CD14-positive monocyte (primary cell): ENCODE results near the gene HOXD13. TPM values are rescaled to one million over a fixed set of nuclear protein-coding genes. Genes with fewer than 3 reads are reported as not detected.

ENCODE experiments used
- DNase-seq, 3 donors: peaks; one replicate each; pipeline ENCODE4 v3.0.0-alpha.2; 2011 to 2022
- H2AFZ ChIP-seq: 2 replicates; pipeline ENCODE4 v1.6.0; 2012; ENCODE audit warnings: mild to moderate bottlenecking, low read depth, low read length, inconsistent platforms; ENCODE audit not compliant: insufficient read depth, poor library complexity, severe bottlenecking
- H3K27ac ChIP-seq, 2 donors: 1 replicate in 1 of 2; 2 replicates in 1 of 2; pipeline ENCODE4 v1.5.1; 2012 to 2013; ENCODE audit warnings: low read length in 2 of 2, control low read depth in 1 of 2, inconsistent platforms in 1 of 2, low read depth in 1 of 2, mild to moderate bottlenecking in 1 of 2
- H3K27me3 ChIP-seq, 2 donors: one replicate each; pipeline versions ENCODE4 v1.6.0 to v1.6.1; 2011 to 2013; ENCODE audit warnings: low read length in 2 of 2; ENCODE audit not compliant: control insufficient read depth in 2 of 2, insufficient read depth in 2 of 2
- H3K36me3 ChIP-seq, 2 donors: replicated peaks in 1 of 2; 1 replicate in 1 of 2; 2 replicates in 1 of 2; pipeline versions ENCODE4 v1.5.1 to v1.6.1; 2012 to 2013; ENCODE audit warnings: low read length in 2 of 2, control low read depth in 1 of 2, inconsistent platforms in 1 of 2, mild to moderate bottlenecking in 1 of 2; ENCODE audit not compliant: insufficient read depth in 2 of 2, control insufficient read depth in 1 of 2
- H3K4me1 ChIP-seq, 2 donors: 1 replicate in 1 of 2; 2 replicates in 1 of 2; pipeline versions ENCODE4 v1.5.1 to v1.6.1; 2012 to 2013; ENCODE audit warnings: low read length in 2 of 2, control low read depth in 1 of 2, inconsistent platforms in 1 of 2, mild to moderate bottlenecking in 1 of 2, moderate library complexity in 1 of 2; ENCODE audit not compliant: insufficient read depth in 2 of 2, control insufficient read depth in 1 of 2
- H3K4me2 ChIP-seq: replicated peaks from 2 replicates; pipeline ENCODE3; 2012; ENCODE audit warnings: low read length, moderate library complexity, mild to moderate bottlenecking; ENCODE audit not compliant: poor library complexity, severe bottlenecking; ENCODE audit errors: extremely low read depth
- H3K4me3 ChIP-seq, 3 experiments: fragments of 200-600 bp in 1 of 3; sonication (generic) in 1 of 3; replicated peaks in 1 of 3; 1 replicate in 2 of 3; 2 replicates in 1 of 3; pipeline ENCODE4 v1.5.1; 2011 to 2013; ENCODE audit warnings: low read length in 3 of 3, mild to moderate bottlenecking in 3 of 3, control low read depth in 2 of 3, low read depth in 2 of 3, inconsistent platforms in 1 of 3, moderate library complexity in 1 of 3
- H3K79me2 ChIP-seq: 2 replicates; pipeline ENCODE4 v1.6.0; 2012; ENCODE audit warnings: mild to moderate bottlenecking, control low read depth, inconsistent platforms, low read length, moderate library complexity; ENCODE audit not compliant: insufficient read depth
- H3K9ac ChIP-seq: 2 replicates; pipeline ENCODE4 v1.6.0; 2017; ENCODE audit warnings: low read length, mild to moderate bottlenecking; ENCODE audit not compliant: insufficient read depth, poor library complexity, severe bottlenecking
- H3K9me3 ChIP-seq, 2 donors: replicated peaks in 1 of 2; 1 replicate in 1 of 2; 2 replicates in 1 of 2; pipeline versions ENCODE4 v1.5.1 to v1.6.1; 2012 to 2013; ENCODE audit warnings: low read length in 2 of 2, control low read depth in 1 of 2; ENCODE audit not compliant: control insufficient read depth in 1 of 2, insufficient read depth in 1 of 2
- H4K20me1 ChIP-seq: 2 replicates; pipeline ENCODE4 v1.6.0; 2012; ENCODE audit warnings: mild to moderate bottlenecking, low read length, control low read depth, moderate library complexity; ENCODE audit not compliant: insufficient read depth
- H3K27ac Mint-ChIP-seq, 7 donors: one replicate each; pipeline ENCODE4 v1.8.0; 2020; ENCODE audit warnings: mild to moderate bottlenecking in 7 of 7, mixed read lengths in 7 of 7, moderate library complexity in 6 of 7, inconsistent platforms in 2 of 7
- H3K27me3 Mint-ChIP-seq, 3 donors: one replicate each; pipeline ENCODE4 v1.8.0; 2021 to 2022; ENCODE audit warnings: low read depth in 3 of 3, mild to moderate bottlenecking in 3 of 3, mixed read lengths in 3 of 3, moderate library complexity in 3 of 3, inconsistent platforms in 1 of 3
- H3K36me3 Mint-ChIP-seq, 2 donors: one replicate each; pipeline ENCODE4 v1.8.0; 2020; ENCODE audit warnings: mixed read lengths in 2 of 2, inconsistent platforms in 1 of 2, mild to moderate bottlenecking in 1 of 2
- H3K4me1 Mint-ChIP-seq: one replicate; pipeline ENCODE4 v1.8.0; 2020; ENCODE audit warnings: mild to moderate bottlenecking, mixed read lengths
- H3K4me3 Mint-ChIP-seq, 2 donors: one replicate each; pipeline ENCODE4 v1.8.0; 2020; ENCODE audit warnings: mild to moderate bottlenecking in 2 of 2, mixed read lengths in 2 of 2, moderate library complexity in 1 of 2
- H3K9me3 Mint-ChIP-seq, 7 donors: one replicate each; pipeline ENCODE4 v1.8.0; 2020 to 2022; ENCODE audit warnings: mixed read lengths in 7 of 7, mild to moderate bottlenecking in 6 of 7, moderate library complexity in 6 of 7, inconsistent platforms in 2 of 7
- WGBS: methylation state at CpG from one replicate; pipeline ENCODE4 v1.1.5; 2013; ENCODE audit warnings: missing lambda C conversion rate; ENCODE audit not compliant: insufficient coverage; 5-methylcytosine and 5-hydroxymethylcytosine counted together
- intact Hi-C, 2 donors: fragments of 100-400 bp; cut with micrococcal nuclease; formaldehyde crosslinking; loops; one replicate each; pipeline versions ENCODE4 v1.15.0 to v1.15.1; 2023
- polyA plus RNA-seq, 3 donors: library from polyadenylated mRNA; depleted of rRNA in 1 of 3; unstranded in 2 of 3; stranded (reverse) in 1 of 3; fragments of 300-500 nt in 2 of 3; fragments of >200 nt in 1 of 3; fragmentation: Illumina TruSeq in 2 of 3; gene quantifications; 1 replicate in 2 of 3; 2 replicates in 1 of 3; pipeline ENCODE4 v1.2.3, GENCODE V29; 2012 to 2021
- TF ChIP-seq, protein P1 (sequence below): fragments of 200-600 bp; IDR thresholded peaks from one replicate; pipeline ENCODE4 v1.8.0; 2022; ENCODE audit warnings: antibody characterized with exemption, mild to moderate bottlenecking

Gene HOXD13
- polyA plus RNA-seq, 3 donors = not detected

DNA sequence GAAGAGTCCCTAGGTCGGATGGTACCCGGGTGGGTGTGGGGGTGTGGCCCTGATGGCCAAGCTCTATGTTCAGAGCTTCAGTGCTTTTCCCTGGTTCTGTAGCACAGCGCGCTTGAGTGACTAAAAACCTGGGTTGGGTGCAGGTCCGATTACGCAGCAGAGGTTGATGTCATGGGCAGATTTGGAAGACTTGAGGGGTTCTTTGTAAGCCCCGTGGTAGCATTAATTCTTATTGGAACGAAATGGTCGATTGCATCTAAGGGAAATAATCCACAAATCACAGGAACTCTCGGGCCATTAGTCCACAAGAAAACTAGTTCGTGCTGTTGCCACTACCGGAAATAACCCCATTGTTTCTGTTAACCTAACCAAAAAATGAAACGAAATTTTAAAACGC is 46.0 kb downstream of the HOXD13 start:
- H3K9ac ChIP-seq = no peak overlapping the region
- H3K4me2 ChIP-seq = no peak overlapping the region
- TF ChIP-seq, protein P1, sequence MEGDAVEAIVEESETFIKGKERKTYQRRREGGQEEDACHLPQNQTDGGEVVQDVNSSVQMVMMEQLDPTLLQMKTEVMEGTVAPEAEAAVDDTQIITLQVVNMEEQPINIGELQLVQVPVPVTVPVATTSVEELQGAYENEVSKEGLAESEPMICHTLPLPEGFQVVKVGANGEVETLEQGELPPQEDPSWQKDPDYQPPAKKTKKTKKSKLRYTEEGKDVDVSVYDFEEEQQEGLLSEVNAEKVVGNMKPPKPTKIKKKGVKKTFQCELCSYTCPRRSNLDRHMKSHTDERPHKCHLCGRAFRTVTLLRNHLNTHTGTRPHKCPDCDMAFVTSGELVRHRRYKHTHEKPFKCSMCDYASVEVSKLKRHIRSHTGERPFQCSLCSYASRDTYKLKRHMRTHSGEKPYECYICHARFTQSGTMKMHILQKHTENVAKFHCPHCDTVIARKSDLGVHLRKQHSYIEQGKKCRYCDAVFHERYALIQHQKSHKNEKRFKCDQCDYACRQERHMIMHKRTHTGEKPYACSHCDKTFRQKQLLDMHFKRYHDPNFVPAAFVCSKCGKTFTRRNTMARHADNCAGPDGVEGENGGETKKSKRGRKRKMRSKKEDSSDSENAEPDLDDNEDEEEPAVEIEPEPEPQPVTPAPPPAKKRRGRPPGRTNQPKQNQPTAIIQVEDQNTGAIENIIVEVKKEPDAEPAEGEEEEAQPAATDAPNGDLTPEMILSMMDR = no peak
- no peak overlapping the region for H3K4me3 ChIP-seq
- H3K9me3 Mint-ChIP-seq = peaks cover 0 to 34% (median 26%) of the 10 kb centered on the region in 7 donors
- H3K27ac Mint-ChIP-seq = no peak overlapping the region
- intact Hi-C loops = no loop called here
- peaks cover 17 to 19% of the 10 kb centered on the region in 2 donors for H3K4me1 ChIP-seq
- H3K27me3 ChIP-seq = peaks cover 98 to 99% of the 10 kb centered on the region in 2 donors
- H3K36me3 ChIP-seq = no peaks in the 10 kb centered on the region
- H4K20me1 ChIP-seq = no peaks in the 10 kb centered on the region
- no peak for DNase-seq
- H3K9me3 ChIP-seq = peaks cover 7 to 50% of the 10 kb centered on the region in 2 donors
- H3K36me3 Mint-ChIP-seq = peaks cover 0 to 10% of the 10 kb centered on the region in 2 donors
- 15% methylated on average over 9 of the region's 14 CpGs for WGBS
- no peak overlapping the region for H2AFZ ChIP-seq
- H3K4me1 Mint-ChIP-seq = peaks cover 31% of the 10 kb centered on the region
- H3K79me2 ChIP-seq = no peaks in the 10 kb centered on the region
- H3K4me3 Mint-ChIP-seq = peak overlapping the region in 1 of 2 donors; percentile 68
- H3K27me3 Mint-ChIP-seq = peaks cover 93 to 100% (median 94%) of the 10 kb centered on the region in 3 donors
- no peak overlapping the region for H3K27ac ChIP-seq

DNA sequence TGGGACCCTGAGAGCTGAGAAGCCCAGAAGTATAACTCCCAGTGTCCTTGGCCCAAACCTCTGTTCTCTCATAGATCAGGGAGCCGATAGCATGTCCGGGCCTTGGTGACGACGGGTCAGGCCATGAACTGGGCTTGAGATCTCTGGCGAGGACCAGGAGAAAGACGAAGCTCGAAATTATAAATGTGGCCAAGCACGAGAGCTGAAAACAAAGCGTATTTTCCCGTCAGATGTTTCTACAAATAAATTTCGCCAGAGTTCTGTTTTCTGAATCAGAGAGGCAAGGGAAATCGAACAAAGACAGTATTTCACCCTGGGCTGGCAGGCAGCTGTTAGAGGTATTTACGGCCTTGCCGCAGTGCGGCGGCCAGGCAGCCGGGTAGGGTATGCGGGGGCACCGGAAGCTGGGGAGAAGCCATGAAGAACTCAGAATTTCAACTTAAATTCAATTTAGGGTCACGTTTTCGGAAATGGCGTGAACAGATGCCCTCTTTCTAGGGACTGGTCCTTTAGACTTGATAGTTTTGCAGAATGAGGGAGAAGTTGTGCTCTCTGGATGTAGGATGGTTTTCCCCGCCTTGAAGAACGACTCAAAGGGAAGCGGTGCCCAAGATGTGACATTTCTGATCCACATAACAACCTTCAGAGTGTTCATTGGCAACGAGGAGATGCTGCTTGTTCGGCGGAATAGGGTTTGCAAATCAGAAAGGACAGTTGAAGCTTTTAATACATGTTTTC is 46.6 kb downstream of the HOXD13 start:
- peaks cover 7 to 49% of the 10 kb centered on the region in 2 donors for H3K9me3 ChIP-seq
- DNase-seq = no peak
- no peak overlapping the region for H2AFZ ChIP-seq
- no peak overlapping the region for H3K4me2 ChIP-seq
- Mint-ChIP-seq H3K9me3 (peaks cover 0 to 34% (median 26%) of the 10 kb centered on the region in 7 donors), H3K4me1 (peaks cover 31% of the 10 kb centered on the region), H3K27ac (no peak overlapping the region), H3K4me3 (peak overlapping the region in 1 of 2 donors; percentile 68), H3K27me3 (peaks cover 93 to 100% (median 93%) of the 10 kb centered on the region in 3 donors), H3K36me3 (peaks cover 0 to 10% of the 10 kb centered on the region in 2 donors)
- H3K4me3 ChIP-seq = no peak overlapping the region
- no peaks in the 10 kb centered on the region for H3K79me2 ChIP-seq
- no peaks in the 10 kb centered on the region for H3K36me3 ChIP-seq
- intact Hi-C loops = no loop called here
- 5% methylated on average over 20 of the region's 28 CpGs for WGBS
- TF ChIP-seq, protein P1 = no peak
- H3K9ac ChIP-seq = no peak overlapping the region
- no peaks in the 10 kb centered on the region for H4K20me1 ChIP-seq
- H3K27ac ChIP-seq = no peak overlapping the region
- peaks cover 98 to 99% of the 10 kb centered on the region in 2 donors for H3K27me3 ChIP-seq
- peaks cover 17 to 19% of the 10 kb centered on the region in 2 donors for H3K4me1 ChIP-seq
